Activated CD4-positive, alpha-beta T cell treated with anti-CD3 and anti-CD28 coated beads, Interleukin-2, Interleukin-6, amounts not matched to agents 100 ng/mL and 50 ng/mL, durations not matched to agents 16 hours and 8 hours (primary cell): ENCODE measurements around the gene ZIC2.
"Not testable (repeated sequence)": the region's sequence is repeated elsewhere in the genome, so short reads cannot be mapped to it uniquely, and the experiment has no call there.

ENCODE experiments used
- DNase-seq: peaks from one replicate; pipeline ENCODE4 v3.0.0-alpha.2; 2020

The ZIC2 gene

GRCh38 chr13:99981735-99982035, at the start of gene ZIC2:
ZIC2 (plus strand) TSS chr13:99981784; CDS start chr13:99982065, 281 bp downstream.
- no peak for DNase-seq

DNA sequence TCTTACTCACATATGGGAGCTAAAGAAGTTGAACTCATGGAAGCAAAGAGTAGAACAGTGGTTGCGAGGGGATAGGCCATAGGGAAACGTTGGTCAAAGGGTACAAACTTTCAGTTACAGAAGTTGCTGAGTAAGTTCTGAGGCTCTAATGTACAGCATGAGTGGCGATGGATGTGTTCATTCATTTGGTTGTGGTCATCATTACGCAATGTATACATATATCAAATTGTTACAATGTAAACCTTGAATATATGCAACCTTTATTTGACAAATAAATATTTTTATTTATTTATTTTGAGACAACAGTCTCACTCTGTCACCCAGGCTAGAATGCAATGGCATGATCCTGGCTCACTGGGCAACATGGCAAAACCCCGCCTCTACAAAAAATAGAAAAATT, 48.7 kb upstream of the ZIC2 start:
- DNase-seq = no peak

- no peak for DNase-seq
These were observed 45.8 kb upstream of the ZIC2 start for GRCh38 chr13:99935772-99936171.

DNA sequence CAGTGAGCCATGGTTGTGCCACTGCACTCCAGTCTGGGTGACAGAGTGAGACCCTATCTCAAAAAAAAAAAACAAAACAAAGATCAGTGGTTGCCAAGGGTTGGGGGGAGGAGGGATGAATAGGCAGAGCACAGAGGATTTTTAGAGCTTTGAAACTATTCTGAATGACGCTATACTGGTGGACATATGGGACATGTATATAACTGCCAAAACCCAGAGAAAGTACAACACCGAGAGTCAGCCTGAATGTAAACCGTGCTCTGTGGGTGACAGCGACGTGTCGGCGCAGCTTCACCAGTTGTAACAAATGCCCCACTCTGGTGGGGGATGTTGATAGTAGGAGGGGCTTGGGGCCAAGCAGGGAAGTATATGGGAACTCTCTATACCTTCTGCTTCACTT, 42.9 kb upstream of the ZIC2 start:
- DNase-seq = no peak

- DNase-seq = no peak
These were observed 40.5 kb upstream of the ZIC2 start for GRCh38 chr13:99941086-99941485.

DNA sequence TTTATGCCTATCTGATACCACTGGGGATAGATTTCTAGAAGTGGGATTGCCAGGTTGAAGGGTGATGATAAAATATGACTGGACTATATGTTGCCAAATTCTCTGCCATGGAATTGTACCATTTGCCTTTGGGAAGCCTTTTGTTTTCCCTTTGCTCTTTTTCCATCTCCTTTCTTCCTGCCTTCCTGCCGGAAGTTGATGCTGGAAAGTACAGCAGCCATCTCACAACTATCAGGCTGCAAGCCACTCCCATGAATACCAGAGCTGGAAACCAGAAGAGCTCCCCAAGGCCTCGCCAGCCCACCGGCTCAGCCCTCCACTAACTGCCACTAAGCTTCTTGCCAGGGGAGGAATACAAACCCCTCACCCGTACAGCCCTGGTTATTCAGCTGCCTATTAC, 39.7 kb upstream of the ZIC2 start:
- DNase-seq = no peak

DNA sequence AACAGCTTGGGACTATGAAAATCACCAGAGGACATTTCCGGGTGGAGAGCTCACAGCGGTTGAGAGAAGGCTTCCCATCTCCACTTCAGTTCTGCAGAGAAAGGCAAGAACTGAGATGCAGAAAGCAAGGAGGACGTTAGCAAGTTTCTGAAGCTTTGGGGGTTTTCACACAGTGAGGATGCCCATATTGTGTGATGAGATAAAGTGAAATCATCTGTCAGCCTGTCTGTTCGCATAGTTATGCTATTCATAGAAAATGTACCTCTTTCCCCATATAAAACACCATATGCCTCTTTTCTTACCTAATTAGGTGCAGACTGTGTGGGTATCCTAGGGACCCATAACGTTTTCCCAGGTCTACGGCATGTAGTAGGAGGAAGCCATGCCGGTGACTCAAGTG, 37.5 kb upstream of the ZIC2 start:
- DNase-seq = no peak

DNA sequence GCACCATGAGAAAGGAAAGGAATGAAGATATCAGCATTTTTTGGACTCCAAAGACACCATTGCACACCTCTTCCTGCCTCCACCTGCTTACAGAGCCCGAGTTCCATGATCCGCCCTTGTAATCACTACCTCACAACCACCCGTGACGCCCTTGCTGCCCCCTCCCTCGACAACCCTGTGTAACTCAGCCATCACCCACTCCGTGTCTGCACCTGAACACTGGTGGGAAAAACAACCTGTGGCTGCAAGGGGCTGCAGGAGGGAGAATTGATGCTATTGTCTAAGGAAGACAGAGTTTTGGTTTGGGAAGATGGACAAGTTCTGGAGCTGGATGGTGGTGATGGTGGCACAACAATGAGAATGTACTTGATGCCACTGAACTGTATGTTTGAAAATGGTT, 37.0 kb upstream of the ZIC2 start:
- DNase-seq = no peak

DNA sequence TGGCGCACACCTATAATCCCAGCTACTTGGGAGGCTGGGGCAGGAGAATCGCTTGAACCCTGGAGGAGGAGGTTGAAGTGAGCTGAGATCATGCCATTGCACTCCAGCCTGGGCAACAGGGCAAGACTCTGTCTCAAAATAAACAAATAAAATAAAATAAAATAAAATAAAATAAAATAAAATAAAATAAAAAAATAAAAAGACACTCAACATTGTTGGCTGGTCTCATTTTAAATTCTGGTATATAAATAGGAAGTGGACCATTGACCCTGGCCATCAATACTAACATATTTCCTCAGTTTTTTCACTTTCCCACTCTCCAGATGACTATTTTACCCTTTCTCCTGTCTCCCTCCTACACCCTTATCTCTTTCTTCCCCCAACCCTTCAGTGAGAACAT, 36.1 kb upstream of the ZIC2 start:
- not testable (repeated sequence) for DNase-seq

DNA sequence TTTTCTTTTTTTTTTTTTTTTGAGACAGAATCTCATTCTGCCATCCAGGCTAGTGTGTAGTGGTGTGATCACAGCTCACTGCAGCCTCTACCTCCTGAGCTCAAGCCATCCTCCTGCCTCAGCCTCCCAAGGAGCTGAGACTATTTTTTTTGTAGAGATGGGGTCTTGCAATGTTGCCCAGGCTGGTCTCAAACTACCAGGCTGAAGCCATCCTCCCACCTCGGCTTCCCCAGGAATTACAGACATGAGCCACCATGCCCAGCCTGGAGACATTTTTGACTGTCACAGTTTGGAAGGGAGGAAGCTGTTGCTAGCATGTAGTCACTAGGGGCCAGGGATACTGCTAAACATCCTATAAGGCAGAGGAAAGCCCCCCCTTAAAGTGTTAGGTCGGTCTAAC, 33.9 kb upstream of the ZIC2 start:
- no peak for DNase-seq

DNA sequence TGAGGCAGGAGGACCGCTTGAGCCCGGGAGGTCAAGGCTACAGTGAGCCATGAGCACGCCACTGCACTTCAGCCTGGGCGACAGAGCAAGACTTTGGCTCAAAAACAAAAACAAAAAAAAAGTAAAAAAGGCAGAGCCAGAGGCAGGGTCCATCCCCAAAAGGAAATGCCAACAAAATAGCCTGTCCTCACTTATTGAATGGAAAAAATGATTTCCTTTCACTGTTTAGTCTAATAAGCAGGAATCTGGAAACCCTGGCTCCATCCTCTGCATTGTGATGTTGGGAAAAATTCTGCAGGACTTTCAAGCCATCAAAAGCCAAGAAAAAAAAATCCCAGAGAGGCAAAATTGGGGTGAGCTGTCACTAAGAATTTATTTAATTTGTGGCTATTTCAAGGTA, 33.2 kb upstream of the ZIC2 start:
- DNase-seq = no peak

GRCh38 chr13:99948907-99949678, 32.5 kb upstream of the ZIC2 start:
- DNase-seq = no peak

DNA sequence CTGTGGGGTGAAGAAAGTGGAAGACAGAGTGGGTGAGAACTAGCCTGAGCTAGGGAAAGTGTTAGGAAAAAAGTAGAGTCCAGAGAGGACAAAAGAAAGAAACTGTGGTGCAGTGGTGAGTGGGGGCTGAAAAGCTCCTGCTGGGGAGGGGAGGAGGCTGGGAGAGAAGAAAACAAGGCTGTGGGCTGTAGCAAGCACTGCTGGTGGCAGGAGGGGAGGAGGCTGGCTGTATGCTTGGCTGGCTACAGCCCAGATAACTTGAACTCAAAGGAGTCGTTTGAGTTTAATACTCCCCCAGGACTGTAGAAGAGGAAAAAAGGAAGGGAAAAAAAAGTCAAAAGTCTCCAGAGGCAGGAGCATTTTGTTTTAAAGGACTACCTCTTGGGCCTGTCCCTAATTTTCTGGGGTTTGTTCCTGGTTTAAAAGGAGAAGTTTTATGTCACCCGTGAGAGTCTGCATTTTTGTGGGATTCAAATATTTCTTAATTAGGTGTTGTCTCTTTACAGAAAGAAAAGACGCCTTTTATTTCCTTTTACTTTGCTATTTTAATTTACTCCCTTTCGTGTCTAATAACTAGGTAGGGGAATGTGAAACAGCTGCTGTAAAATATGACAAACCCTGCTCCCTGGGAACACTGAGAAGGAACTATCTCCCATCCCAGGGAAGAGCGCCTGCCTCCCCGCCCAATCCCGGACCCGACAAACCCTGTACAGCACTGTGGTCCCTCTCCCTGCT, 31.7 kb upstream of the ZIC2 start:
- DNase-seq = no peak

DNA sequence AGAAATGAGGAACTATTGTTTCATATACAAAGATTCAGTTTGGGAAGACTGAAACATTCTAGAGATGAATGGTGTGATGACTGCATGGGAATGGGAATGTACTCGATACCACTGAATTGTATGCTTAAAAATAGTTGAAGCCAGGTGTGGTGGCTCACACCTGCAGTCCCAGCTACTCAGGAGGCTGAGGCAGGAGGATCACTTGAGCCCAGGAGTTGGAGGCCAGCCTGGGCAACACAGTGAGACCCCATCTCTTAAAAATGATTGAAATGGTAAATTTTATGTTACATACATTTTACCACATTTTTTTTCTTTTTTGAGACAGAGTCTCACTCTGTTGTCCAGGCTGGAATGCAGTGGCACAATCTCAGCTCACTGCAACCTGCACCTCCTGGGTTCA, 29.9 kb upstream of the ZIC2 start:
- not testable (repeated sequence) for DNase-seq

- DNase-seq = no peak
These were observed 28.3 kb upstream of the ZIC2 start for GRCh38 chr13:99953138-99953755.

DNA sequence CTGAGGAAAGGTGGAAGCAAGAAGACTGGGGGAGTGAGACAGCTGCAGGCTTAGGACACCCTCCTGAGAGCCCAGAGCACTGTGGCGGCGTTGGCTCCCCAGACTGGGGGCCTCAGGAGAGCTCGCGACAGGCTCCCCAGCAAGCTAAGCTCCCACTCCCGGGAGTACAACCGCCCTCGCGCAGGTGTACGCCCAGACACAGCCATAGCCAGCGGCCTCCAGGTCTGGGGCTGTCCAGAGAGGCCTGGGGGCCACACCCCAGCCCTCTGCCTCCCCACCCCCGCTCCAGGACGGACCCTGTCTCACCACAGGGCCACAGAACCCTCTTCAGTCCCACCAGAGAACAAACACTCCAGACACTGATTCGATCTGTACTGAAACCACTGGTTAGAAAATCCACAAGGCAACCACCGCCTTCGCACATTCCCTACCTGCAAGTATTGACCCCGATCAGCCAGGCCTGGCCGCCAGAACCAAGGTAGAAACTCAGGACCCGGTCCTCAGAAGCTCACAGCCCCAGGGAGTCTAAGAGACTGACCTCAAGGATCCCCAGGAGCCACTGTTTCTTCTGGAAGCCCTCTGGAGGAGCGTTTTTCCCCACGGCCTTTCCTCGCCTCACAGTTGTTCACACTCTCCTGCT, 26.4 kb upstream of the ZIC2 start:
- DNase-seq = no peak

- no peak for DNase-seq
These were observed 25.7 kb upstream of the ZIC2 start for GRCh38 chr13:99955747-99956472.

DNA sequence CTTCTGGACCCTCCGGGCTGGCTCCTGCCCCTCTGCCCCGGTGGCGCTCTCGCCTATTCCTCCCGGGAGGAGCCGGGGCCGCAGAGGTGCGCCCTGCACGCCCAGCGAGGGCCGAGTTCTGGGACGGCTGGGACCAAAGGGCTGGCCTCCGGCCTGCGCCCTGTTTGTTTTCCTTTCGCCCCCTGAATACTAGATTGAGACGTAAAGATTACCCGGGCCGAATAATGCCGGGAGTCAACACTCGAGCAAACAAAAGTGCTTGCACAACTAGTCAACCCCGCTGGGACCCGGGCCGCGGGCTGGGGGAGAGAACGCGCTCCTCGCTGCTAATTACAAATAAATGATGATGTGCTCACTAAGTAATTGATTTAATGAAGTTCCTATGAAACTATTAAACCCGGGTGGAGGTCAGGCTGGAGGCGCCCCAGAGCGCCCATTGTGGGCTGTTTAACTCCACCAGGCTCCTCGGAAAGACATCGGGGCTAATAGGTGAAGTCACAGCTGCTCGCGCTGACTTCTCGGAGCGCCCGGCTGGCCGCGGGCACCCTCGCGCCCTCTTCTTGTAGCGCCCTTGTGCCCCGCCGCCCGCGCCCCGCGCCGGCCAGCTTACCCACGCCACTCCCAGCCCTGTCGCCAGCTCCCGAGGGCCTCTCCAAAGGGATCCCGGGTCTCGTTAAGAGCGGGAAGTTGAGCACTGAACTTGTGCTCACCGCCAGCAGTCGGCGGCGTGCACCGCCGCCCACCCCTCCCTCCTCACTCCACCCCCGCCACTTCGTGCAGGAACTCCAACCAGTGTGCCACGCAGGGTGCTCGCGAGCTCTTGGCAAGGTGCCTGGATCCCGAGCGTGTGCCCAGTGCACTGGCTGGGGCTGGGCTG, 24.9 kb upstream of the ZIC2 start:
- no peak for DNase-seq

GRCh38 chr13:99958406-99959126, 23.0 kb upstream of the ZIC2 start:
- DNase-seq = no peak

DNA sequence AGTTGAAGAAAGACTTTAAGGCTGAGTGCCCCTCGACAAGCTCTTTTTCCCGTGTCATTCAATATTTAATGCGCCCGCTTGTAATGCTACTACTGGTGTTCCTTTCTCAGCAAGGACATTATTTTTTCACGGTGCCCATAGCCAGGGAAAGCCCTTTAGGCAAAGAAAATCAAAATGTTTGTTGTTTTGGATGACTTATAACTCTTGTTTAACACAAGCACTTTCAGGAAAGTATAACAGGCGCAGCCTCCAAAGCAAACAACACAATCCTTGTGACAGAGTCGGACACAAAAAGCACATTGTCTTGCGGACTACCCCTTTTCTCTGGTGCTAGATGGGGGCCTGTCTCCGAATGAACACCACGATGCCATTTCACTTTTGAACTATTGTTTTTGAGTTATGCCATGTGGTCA, 22.5 kb upstream of the ZIC2 start:
- no peak for DNase-seq

DNA sequence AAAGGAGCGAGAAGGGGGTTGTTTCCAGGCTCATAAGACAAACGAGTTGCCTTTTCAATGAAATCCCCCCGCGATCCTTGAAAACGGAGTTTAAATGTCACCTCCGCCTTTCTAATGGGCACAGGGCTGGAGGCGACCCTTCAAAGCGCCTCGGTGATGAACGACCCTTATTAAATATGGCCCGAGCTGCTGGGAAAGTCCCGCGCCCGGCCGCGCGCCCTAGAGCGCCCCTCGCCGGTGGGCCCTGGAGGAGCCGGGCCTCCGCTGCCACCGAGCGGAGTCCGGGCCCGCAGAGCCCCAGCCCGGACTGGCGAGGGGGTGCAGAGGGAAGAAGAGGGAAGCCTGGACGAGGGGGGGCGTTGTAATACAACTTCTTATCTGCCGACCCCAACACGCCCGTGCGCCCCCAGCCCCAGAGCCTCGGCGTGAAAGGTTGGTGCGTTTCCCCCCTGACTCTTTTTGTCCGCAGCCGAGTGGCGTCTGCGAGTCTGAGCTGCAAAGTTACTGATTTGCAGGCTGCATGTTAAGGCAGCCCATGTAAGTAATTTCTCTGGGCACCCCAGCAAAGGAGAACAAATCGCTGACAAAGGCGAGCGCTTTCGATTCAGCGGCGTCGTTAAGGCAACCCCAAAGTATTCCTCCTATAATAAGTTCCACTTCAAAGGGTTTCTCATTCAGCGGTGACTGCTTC, 21.9 kb upstream of the ZIC2 start:
- no peak for DNase-seq
